ENCODE results near the gene MGME1. TPM values are rescaled to one million over a fixed set of nuclear protein-coding genes. Genes with fewer than 3 reads are reported as not detected.

Gene MGME1
- total RNA-seq, 4 donors from 2014 or later, result 4.6 to 14.7 (median 8.7) TPM

DNA sequence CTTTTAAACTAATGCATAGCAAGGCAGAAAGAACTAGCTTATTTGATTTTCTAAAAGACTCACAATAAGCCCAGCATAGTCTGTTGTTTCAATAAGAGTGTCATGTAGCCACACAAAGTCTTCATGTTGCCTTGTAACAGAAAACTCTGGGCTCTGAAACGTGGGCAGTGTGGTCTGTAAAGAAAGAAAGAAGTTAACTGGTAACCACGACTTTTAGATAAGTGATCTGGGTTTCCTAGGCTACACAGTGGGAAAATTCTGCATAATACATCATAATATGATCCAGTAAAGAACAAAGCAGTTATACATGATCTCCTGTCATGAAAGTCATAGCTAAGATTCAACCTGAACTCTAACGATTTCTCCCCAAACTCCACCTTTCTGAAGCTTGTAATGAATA, 13.5 kb upstream of the MGME1 start:
- WGBS, 2 donors, result 46 to 52% methylated on average over 3 of the region's 3 CpGs
- Histone ChIP-seq H3K9me3 (no peaks in the 10 kb centered on the region), H3K4me1 (peaks cover 0 to 35% (median 27%) of the 10 kb centered on the region in 4 donors), H3K4me3 (no peak overlapping the region), H3K36me3 (peaks cover 6 to 59% (median 11%) of the 10 kb centered on the region in 3 donors), H3K27me3 (no peaks in the 10 kb centered on the region), H3K27ac (no peak overlapping the region)
- TF ChIP-seq POLR2A (IDR thresholded peaks at IDR 0.05), result no peak
- TF ChIP-seq, protein P1, sequence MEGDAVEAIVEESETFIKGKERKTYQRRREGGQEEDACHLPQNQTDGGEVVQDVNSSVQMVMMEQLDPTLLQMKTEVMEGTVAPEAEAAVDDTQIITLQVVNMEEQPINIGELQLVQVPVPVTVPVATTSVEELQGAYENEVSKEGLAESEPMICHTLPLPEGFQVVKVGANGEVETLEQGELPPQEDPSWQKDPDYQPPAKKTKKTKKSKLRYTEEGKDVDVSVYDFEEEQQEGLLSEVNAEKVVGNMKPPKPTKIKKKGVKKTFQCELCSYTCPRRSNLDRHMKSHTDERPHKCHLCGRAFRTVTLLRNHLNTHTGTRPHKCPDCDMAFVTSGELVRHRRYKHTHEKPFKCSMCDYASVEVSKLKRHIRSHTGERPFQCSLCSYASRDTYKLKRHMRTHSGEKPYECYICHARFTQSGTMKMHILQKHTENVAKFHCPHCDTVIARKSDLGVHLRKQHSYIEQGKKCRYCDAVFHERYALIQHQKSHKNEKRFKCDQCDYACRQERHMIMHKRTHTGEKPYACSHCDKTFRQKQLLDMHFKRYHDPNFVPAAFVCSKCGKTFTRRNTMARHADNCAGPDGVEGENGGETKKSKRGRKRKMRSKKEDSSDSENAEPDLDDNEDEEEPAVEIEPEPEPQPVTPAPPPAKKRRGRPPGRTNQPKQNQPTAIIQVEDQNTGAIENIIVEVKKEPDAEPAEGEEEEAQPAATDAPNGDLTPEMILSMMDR (IDR thresholded peaks at IDR 0.05), result no peak
- no peak for TF ChIP-seq EP300 (IDR thresholded peaks at IDR 0.05)
- DNase-seq (ENCODE audit: low spot score in 2 of 2), result no peak

DNA sequence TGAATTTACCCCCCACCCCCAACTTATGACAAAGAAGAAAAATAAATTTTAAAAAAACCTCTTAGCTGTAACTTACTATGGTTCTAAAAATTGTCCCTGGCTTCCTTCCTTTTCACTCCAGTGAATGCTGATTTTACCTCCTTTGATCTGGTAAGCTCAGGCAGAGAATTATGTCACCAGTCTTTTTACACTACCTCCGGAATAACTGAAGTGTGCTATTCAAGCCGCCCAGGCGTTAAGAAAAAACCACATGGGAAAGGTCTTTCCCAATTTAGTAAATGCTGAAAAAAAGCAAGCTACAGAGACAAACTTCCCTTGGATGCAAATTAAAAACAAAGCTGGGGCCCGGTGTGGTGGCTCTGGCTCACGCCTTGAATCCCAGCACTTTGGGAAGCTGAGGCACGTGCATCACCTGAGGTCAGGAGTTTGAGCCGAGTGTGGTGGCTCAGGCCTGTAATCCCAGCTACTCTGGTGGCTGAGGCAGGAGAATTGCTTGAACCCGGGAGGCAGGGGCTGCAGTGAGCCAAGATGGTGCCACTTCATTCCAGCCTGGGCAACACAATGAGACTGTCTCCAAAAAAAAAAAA, 12.6 kb upstream of the MGME1 start:
- H3K4me1 ChIP-seq, result peaks cover 0 to 44% (median 35%) of the 10 kb centered on the region in 4 donors

DNA sequence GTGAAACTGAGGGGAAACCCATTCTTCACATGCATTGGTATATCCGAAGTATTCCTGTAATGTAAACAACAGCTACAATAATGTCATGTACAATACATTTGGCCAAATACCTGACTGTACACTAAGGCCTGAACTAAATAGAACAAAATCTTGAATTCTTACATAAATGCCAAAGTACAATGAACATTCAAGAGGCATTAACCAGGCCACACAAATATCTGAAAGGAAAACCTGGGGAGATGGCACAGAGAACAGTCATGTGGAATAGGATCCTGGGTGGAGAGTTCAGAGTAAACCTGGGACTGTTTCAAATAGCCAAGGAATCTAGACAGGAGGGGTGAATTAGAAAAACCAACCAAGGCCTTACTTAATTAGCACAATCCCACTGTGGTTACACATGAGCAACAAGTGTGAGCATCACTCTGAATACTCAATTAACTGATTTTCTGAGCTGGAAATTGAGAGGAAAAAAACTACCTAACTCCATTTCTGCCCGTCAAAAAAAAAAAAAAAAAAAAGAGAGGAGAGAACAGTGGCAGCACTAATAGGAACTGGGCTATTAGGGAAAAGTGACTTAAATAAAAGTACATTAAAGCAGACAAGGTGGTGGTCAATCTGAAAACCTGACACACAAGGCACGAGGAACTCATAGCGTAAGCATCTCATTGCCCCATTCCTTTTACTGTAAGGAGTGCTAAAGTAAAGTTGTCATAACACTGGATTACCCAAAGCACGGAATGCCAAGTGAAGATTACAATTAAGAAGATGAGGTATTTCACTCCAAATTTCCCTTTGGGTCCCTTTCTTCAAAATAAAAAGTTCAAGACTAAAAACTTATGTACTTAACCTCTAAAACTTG, 11.1 kb upstream of the MGME1 start:
- Histone ChIP-seq H3K4me1 (peaks cover 0 to 59% (median 49%) of the 10 kb centered on the region in 4 donors), H3K27me3 (no peaks in the 10 kb centered on the region), H3K27ac (peak overlapping the region in 3 of 4 donors; percentile 30 to 47 (median 42)), H3K9me3 (no peaks in the 10 kb centered on the region), H3K4me3 (no peak overlapping the region), H3K36me3 (peaks cover 0 to 35% (median 6%) of the 10 kb centered on the region in 3 donors)
- TF ChIP-seq POLR2A (IDR thresholded peaks at IDR 0.05) (no peak), EP300 (IDR thresholded peaks at IDR 0.05) (no peak)
- TF ChIP-seq, protein P1 (IDR thresholded peaks at IDR 0.05), result no peak
- DNase-seq (ENCODE audit: low spot score in 2 of 2), result no peak
- WGBS, 2 donors, result 75 to 81% methylated on average over 5 of the region's 5 CpGs

More for the DNA sequence above, 12.6 kb upstream of the MGME1 start:
- no peak for TF ChIP-seq POLR2A (IDR thresholded peaks at IDR 0.05)
- TF ChIP-seq, protein P1 (IDR thresholded peaks at IDR 0.05), result no peak
- no peak for TF ChIP-seq EP300 (IDR thresholded peaks at IDR 0.05)
- Histone ChIP-seq H3K4me3 (no peak overlapping the region), H3K9me3 (no peaks in the 10 kb centered on the region), H3K27me3 (no peaks in the 10 kb centered on the region), H3K36me3 (peaks cover 5 to 50% (median 6%) of the 10 kb centered on the region in 3 donors), H3K27ac (no peak overlapping the region)
- 80 to 91% methylated on average over 8 of the region's 8 CpGs for WGBS, 2 donors
- DNase-seq (ENCODE audit: low spot score in 2 of 2), result no peak

DNA sequence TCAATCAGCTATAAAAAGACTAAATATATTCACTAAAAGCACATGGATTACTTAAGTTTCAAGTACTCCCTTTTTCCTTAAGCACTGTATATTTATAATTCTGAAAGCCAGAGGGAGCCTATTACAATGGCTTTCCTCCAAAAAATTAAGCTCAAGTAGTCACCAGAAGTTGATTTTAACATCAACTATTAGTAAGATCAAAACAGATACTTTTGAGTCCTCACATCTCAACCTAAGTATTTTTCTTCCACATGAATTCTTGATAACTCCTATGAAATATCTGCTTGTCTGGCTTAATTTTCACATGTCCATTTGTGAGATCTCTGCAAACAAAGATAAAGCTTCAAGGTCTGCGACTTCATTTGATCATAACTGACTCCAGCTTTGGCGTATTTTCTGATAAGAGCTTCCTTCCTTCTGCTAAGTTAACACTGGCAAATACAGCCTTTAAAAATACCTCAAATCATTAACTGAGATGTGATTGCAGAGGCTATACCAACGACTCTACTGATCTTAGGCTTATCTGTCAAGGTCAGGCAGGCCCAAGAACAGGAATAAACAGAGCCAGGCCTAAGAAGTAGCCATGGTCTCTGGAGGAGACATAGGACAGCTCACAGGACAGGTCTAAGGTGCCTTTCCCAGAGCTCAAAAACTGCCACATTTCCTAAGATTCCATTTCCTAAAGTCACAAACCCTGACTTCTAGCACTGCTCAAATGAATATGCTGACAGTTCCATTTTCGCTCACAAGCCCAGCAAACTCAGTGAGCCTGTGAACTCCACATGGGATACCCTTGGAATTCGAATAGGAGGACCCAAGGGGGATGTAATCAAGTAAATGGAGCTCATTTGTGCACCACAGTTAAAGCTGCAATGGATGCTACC, 10.2 kb upstream of the MGME1 start:
- no peaks in the 10 kb centered on the region for H3K27me3 ChIP-seq
- H3K27ac ChIP-seq, result peak overlapping the region in 3 of 4 donors; percentile 30 to 60 (median 47)
- peaks cover 0 to 68% (median 55%) of the 10 kb centered on the region in 4 donors for H3K4me1 ChIP-seq
- H3K9me3 ChIP-seq, result no peaks in the 10 kb centered on the region
- H3K4me3 ChIP-seq, result no peak overlapping the region
- H3K36me3 ChIP-seq, result peaks cover 0 to 26% (median 6%) of the 10 kb centered on the region in 3 donors
- DNase-seq (ENCODE audit: low spot score in 2 of 2), result no peak
- TF ChIP-seq POLR2A (IDR thresholded peaks at IDR 0.05), result no peak
- TF ChIP-seq, protein P1 (IDR thresholded peaks at IDR 0.05), result peak in 1 of 5 experiments; percentile 21
- 58 to 64% methylated on average over 5 of the region's 5 CpGs for WGBS, 2 donors
